HG03196 (cell line): ENCODE results near the gene ZFAND2A.

Source experiments
- ATAC-seq: cut with Tn5 transposase; IDR thresholded peaks from one replicate; pipeline ENCODE4 v1.9.1; 2021; ENCODE audit not compliant: unreplicated experiment

The ZFAND2A gene

DNA sequence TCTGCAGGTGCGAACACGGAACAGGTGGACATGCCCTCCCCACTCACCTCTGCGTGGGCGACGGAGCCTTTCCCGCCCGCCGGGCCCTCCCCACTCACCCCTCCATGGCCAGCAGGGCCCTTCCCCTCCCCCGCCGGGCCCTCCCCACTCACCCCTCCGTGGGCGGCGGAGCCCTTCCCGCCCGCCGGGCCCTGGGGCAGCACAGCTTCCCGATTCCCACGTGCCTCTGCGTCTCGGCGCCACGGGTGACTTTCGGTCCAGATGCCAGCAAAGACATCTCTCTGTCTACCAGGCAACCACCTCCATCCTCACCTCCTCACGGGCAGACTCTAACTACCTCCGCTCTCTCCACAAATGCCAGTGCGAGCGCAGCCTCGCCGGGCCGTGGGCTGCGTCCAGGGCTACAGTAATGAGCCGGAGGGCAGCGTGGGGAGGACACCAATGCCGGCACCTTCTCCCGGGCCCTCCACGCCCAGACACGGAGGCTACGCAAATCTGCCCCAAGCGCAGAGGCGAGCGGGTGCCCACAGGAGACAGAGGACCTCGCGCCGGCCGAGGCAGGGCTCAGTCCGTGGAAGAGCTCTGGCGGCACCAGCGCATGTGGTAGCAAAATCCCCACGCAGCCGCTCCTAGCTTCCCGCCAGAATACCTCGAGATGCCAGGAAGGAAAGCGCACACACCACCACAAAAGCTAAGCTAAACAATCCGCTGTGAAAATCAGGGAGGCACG is 50.2 kb downstream of the ZFAND2A start:
- no peak for ATAC-seq

DNA sequence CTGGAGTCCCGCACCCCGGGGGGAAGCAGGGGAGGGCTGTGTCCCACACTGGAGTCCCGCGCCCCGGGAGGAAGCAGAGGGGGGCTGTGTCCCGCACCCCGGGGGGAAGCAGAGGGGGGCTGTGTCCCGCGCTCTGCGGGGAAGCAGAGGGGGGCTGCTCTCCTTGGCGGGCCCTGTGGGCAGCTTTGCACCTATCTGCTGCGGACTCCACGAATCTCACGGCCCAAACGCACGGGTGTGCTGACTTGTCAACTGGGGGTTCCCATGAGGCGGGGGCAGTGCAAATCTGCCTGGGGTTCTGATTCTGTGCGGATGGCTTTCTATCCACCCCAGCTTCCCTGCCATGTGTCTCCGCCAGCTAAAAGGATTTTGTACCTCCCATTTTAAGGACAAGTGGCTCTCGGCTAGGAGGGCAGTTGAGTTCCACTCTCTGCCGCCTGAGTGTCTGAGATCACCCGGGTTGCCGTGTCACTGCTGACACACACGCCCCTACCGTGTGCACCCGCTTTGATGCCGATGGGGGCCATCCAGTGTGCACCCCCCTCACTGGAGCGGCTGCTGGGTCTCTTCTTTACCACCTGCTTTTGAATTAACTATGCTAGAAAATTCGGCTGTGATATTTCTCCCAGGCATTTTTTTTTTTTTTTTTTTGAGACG is 51.6 kb downstream of the ZFAND2A start:
- no peak for ATAC-seq

DNA sequence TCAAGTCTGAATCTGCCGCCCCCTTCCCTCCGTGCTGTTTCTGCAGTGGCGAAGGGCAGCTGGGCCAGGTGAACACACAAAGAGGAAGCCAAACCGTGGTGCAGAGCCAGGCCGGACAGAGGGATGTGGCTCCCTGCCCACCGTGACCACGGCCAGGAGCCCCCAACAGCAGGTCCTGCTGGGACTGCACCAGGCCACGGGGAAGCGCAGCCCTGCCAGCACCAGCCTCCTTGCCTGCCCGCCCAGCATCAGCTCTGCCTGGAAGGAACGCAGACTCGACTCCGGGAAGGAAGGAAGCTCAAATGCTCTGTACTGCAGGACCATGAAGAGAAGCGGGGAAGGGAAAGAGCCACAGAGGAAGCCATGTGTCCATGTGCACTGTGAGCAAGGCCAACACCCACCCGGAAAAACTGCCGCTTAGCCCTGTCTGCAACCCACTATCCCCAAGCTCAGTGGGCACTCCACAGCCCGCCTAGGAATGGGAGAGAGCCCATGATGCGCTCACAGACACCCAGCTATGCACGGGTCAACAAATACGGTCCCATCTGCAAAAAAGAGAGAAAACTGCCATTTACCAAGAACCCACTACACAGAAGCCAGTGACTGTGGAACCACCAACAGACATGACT is 53.1 kb downstream of the ZFAND2A start:
- no peak for ATAC-seq

- no peak for ATAC-seq
Measured at GRCh38 chr7:1106063-1106792, 53.8 kb downstream of the ZFAND2A start.

DNA sequence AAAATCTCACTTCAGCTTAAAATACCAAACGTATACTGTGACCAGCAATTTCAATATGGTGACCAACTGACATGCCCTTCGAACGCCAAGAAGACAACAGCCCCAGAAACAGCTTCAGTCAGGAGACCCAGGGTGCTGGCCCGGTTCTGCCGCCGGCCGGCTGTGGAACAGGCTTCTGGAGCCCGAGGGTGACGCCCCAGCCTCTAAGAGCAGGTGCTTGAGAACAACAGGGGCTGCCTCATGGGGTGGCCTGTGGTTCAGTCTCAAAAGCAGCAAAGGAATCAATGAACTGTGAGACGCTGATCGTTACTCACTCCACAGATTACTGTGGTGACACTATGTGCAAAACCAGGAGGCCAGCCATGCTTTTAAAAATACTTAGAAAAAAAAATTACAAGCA is 54.8 kb downstream of the ZFAND2A start:
- peak; percentile 45 for ATAC-seq

DNA sequence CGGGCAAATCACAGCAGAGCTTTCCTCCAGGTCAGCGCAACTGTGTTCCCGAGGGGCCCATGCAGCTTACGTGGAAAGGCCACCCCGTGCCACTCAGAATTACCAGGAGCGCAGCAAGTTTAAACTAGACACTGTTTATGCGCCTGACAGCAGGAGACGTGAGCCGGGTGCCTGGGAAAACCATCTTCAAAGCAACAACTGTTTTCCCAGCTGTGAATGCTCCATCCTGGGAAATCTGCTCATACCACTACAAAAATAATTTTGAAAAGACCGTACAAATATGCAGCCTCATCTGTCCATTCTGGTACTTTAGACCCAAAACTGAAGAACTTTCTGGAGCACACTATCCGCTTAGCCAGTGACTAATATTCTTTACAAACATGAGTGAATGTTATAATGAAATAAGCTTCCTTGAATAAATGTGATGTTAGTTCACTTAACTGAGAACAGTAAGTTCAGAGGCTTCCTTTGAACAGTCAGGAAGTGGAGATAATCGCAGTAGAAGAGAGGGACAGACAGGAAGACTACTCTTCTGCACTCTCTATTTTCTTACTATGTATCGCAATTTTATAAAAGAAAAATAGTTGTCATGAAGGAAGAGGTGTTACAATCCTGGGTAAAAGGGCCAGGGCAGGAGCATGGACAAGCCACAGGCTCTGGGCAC is 55.3 kb downstream of the ZFAND2A start:
- no peak for ATAC-seq

DNA sequence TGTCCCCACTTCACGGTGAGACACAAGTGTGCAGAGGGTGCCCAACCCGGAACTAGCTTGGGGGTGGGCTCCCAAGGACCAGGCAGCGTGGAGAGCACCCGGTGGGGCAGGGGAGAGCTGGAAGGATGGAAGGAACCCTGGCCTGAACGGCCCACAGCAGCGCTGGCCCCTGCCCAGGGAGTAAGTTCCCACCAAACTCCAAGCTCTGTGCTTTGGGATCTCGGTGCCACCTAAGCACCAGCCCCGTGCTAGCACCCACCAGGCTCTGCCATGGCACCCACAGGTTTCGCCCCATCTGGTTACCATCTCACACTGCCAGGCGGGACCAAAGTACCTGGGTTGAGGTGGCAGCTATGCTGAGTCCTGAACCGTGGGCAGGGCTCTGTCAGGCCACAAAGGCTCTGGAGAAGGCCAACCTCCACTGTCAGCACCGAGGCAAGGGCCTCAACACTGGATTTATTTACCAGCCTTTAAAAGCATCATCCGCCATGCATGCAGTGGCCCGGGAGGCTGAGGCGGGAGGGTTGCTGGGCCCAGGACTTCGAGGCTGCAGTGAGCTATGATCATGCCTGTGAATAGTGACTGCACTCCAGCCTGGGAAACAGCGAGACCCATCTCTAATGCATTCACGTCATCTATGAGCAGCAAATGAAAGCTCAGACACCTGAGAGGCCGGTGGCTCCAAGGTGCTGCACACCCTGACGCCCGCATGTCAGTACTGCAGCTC is 56.0 kb downstream of the ZFAND2A start:
- no peak for ATAC-seq

DNA sequence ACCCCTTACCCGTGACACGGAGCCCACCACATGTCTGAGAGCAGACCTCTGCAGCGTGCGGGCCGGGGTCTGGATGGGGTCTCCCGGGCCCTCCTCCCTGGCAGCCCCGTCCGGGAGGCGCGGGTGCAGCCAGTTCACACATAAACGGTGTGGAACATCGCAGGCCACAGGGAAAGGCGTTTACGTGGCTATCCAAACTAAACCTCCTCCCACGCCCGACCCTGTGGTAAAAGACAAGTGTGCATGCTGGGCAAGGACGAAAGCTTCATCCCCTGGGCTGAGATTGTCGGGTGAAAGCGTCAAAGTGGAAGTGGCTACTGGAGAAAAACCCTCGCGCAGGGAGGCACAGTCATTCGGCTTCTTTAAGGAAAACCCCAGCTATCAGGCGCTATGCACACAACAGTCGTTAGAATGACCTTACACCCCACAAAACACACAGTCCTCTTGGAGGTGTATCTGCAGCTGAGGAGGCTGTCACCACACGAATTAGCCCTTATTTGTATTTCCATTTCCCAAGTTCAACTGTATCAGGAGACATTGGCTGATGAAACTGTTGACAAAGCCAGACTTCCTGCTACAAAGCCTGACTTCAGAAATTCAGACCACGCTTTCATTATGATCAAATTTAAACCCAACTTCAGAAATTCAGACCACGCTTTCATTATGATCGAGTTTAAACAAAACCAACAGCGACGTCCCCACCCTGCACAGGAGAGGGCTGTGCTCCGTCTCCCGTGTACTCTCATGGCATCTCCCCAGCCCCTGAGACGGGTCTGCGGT is 56.8 kb downstream of the ZFAND2A start:
- peak; percentile 39 for ATAC-seq
